HepG2 (cell line): ENCODE data around the gene SRRM4. TPM values are rescaled to one million over a fixed set of nuclear protein-coding genes. Genes with fewer than 3 reads are reported as not detected.

Source experiments
- ATAC-seq: fragments of 200-7000 bp; cut with Tn5 transposase; 3 replicates; pipeline ENCODE4 v1.9.1; 2020; ENCODE audit warnings: mild to moderate bottlenecking, moderate library complexity
- BruUV-seq: library from RNA; stranded (reverse); fragments of 400-500 nt; replicated peaks from 2 replicates; lab custom pipeline; 2021; lab: Mats Ljungman, UMichigan
- CTCF ChIA-PET: fragments of 300-600 bp; formaldehyde crosslinking; extraction: SDS; loops from one replicate; lab custom pipeline; 2021; ENCODE audit warnings: low total read pairs, inconsistent platforms, low intra/inter-chr PET ratio; lab: Yijun Ruan, JAX
- POLR2A ChIA-PET: fragments of 350-600 bp; sonication (Branson Sonifier 250); formaldehyde crosslinking; loops from one replicate; lab custom pipeline; 2020; ENCODE audit warnings: antibody characterized with exemption, inconsistent platforms; lab: Yijun Ruan, JAX
- DNase-seq: peaks from one replicate; pipeline ENCODE4 v3.0.0-alpha.2; 2015; ENCODE audit warnings: low spot score
- FAIRE-seq: peaks from 3 replicates; lab custom pipeline; 2011; peaks lifted over from hg19 to GRCh38; lab: Jason Lieb, UNC
- H2AFZ ChIP-seq: one replicate; pipeline ENCODE4 v1.6.1; 2011; ENCODE audit warnings: low read length, inconsistent platforms
- H3K27ac ChIP-seq: fragments of 300-600 bp; 3 replicates; pipeline ENCODE4 v1.8.0; 2011; ENCODE audit warnings: mixed run types, mild to moderate bottlenecking, mixed read lengths, low read length, inconsistent platforms; ENCODE audit not compliant: insufficient read depth; ENCODE audit errors: extremely low read length
- H3K27me3 ChIP-seq, 2 experiments: fragments of 200-600 bp in 1 of 2; 2 replicates in 1 of 2; 3 replicates in 1 of 2; pipeline versions ENCODE4 v1.6.0 to v1.8.0; 2011; ENCODE audit warnings: low read length in 2 of 2, mild to moderate bottlenecking in 2 of 2, moderate library complexity in 2 of 2, inconsistent platforms in 1 of 2; ENCODE audit not compliant: insufficient read depth in 2 of 2, control insufficient read depth in 1 of 2
- H3K36me3 ChIP-seq, 2 experiments: fragments of 200-600 bp in 1 of 2; replicated peaks in 1 of 2; 2 replicates in 1 of 2; 3 replicates in 1 of 2; pipeline versions ENCODE4 v1.5.1 to v1.8.0; 2011; ENCODE audit warnings: low read length in 2 of 2, inconsistent platforms in 1 of 2; ENCODE audit not compliant: insufficient read depth in 2 of 2, control insufficient read depth in 1 of 2
- H3K4me1 ChIP-seq: 2 replicates; pipeline ENCODE4 v1.5.1; 2012; ENCODE audit warnings: low read length, inconsistent platforms; ENCODE audit not compliant: insufficient read depth
- H3K4me2 ChIP-seq: 2 replicates; pipeline ENCODE4 v1.6.0; 2011; ENCODE audit warnings: low read depth, low read length, inconsistent platforms
- H3K4me3 ChIP-seq, 3 experiments: fragments of 200-600 bp in 1 of 3; sonication (generic), shearing (Covaris generic) in 1 of 3; replicated peaks in 1 of 3; 2 replicates each; pipeline ENCODE4 v1.5.1; 2011 to 2016; ENCODE audit warnings: low read length in 3 of 3, inconsistent platforms in 2 of 3, low read depth in 2 of 3, mild to moderate bottlenecking in 2 of 3, control low read depth in 1 of 3, mixed read lengths in 1 of 3; ENCODE audit not compliant: insufficient read depth in 1 of 3
- H3K79me2 ChIP-seq: one replicate; pipeline ENCODE4 v1.6.1; 2011; ENCODE audit warnings: low read length, inconsistent platforms; ENCODE audit not compliant: insufficient read depth
- H3K9ac ChIP-seq: 2 replicates; pipeline ENCODE4 v1.6.0; 2011; ENCODE audit warnings: mild to moderate bottlenecking, low read depth, low read length, inconsistent platforms; ENCODE audit not compliant: insufficient read depth
- H3K9me3 ChIP-seq: 2 replicates; pipeline ENCODE4 v1.5.1; 2012; ENCODE audit warnings: mild to moderate bottlenecking, low read length
- H4K20me1 ChIP-seq: 2 replicates; pipeline ENCODE4 v1.6.0; 2011; ENCODE audit warnings: inconsistent platforms, mild to moderate bottlenecking, low read length, moderate library complexity; ENCODE audit not compliant: insufficient read depth
- CBX1 ChIP-seq: IDR thresholded peaks from one replicate; pipeline ENCODE4 v1.6.1; 2016; ENCODE audit warnings: antibody characterized with exemption, low read depth
- JUND ChIP-seq: sonication (generic); formaldehyde crosslinking; IDR thresholded peaks from 2 replicates; pipeline ENCODE4 v1.8.0; 2022; ENCODE audit warnings: mild to moderate bottlenecking, missing genetic modification reagents
- KDM4B ChIP-seq: sonication (generic); formaldehyde crosslinking; IDR thresholded peaks from 2 replicates; pipeline ENCODE4 v1.4.0; 2020; ENCODE audit warnings: missing genetic modification reagents
- MED13 ChIP-seq: sonication (generic); formaldehyde crosslinking; IDR thresholded peaks from 2 replicates; pipeline ENCODE4 v1.5.0; 2020; ENCODE audit warnings: missing genetic modification reagents
- NFATC3 ChIP-seq: sonication (generic); formaldehyde crosslinking; IDR thresholded peaks from 2 replicates; pipeline ENCODE4 v1.5.1; 2020; ENCODE audit warnings: mild to moderate bottlenecking, missing genetic modification reagents
- PATZ1 ChIP-seq: sonication (generic); formaldehyde crosslinking; IDR thresholded peaks from 2 replicates; pipeline ENCODE4 v1.4.0; 2020; ENCODE audit warnings: missing genetic modification reagents
- SRY ChIP-seq: sonication (generic); formaldehyde crosslinking; IDR thresholded peaks from 2 replicates; pipeline ENCODE4 v1.8.0; 2022; ENCODE audit warnings: mild to moderate bottlenecking, missing genetic modification reagents
- TEAD3 ChIP-seq: optimal IDR thresholded peaks from 2 replicates; pipeline ENCODE3; 2016; ENCODE audit warnings: borderline replicate concordance
- THRA ChIP-seq: sonication (generic); formaldehyde crosslinking; IDR thresholded peaks from 2 replicates; pipeline ENCODE4 v1.4.0; 2020; ENCODE audit warnings: missing genetic modification reagents, borderline replicate concordance
- U2AF2 ChIP-seq: fragments of 200-400 bp; formaldehyde crosslinking; IDR thresholded peaks from 2 replicates; pipeline ENCODE4 v1.6.1; 2017; ENCODE audit warnings: low read depth, mild to moderate bottlenecking, low read length
- ZBTB46 ChIP-seq: sonication (generic); formaldehyde crosslinking; IDR thresholded peaks from 2 replicates; pipeline ENCODE4 v1.4.0; 2020; ENCODE audit warnings: mild to moderate bottlenecking, missing genetic modification reagents, borderline replicate concordance
- ZC3H13 ChIP-seq: sonication (generic); formaldehyde crosslinking; IDR thresholded peaks from 2 replicates; pipeline ENCODE4 v1.8.1; 2023; ENCODE audit warnings: mild to moderate bottlenecking, missing genetic modification reagents, moderate library complexity
- ZFP1 ChIP-seq: IDR thresholded peaks from 2 replicates; pipeline ENCODE4 v1.6.1; 2016
- ZNF3 ChIP-seq: IDR thresholded peaks from 2 replicates; pipeline ENCODE4 v1.7.0; 2017; ENCODE audit warnings: inconsistent platforms
- ZSCAN9 ChIP-seq: IDR thresholded peaks from 2 replicates; pipeline ENCODE4 v1.6.1; 2016; ENCODE audit warnings: borderline replicate concordance
- WGBS: methylation state at CpG from one replicate; pipeline ENCODE4 v1.1.6; 2017; ENCODE audit warnings: low lambda C conversion rate; 5-methylcytosine and 5-hydroxymethylcytosine counted together
- in situ Hi-C: cut with HindIII; loops from 2 replicates; pipeline ENCODE4 v1.10.0; 2017; ENCODE audit warnings: low pct_unique_long_range_greater_than_20kb; ENCODE audit not compliant: extremely low pct_ligation_motif_present
- intact Hi-C: fragments of 100-400 bp; cut with micrococcal nuclease; formaldehyde crosslinking; loops from one replicate; pipeline ENCODE4 v1.10.0; 2022; ENCODE audit not compliant: unreplicated experiment
- polyA plus RNA-seq, 8 experiments: library from polyadenylated mRNA; depleted of rRNA in 3 of 8; stranded (reverse) in 7 of 8; unstranded in 1 of 8; fragments of >200 nt; fragmentation: Illumina TruSeq in 4 of 8; extraction: Trizol in 4 of 8; gene quantifications; 2 replicates each; pipeline versions ENCODE4 v1.2.1 to v1.2.3, GENCODE V29; 2011 to 2016; ENCODE audit warnings: low read depth in 4 of 8, missing spikeins in 1 of 8, mixed read lengths in 1 of 8; ENCODE audit not compliant: insufficient read depth in 1 of 8
- total RNA-seq, 5 experiments: library from RNA; depleted of rRNA; stranded (reverse); fragments of >200 nt; fragmentation: Illumina TruSeq; extraction: Trizol; gene quantifications; 2 replicates each; pipeline ENCODE4 v1.2.3, GENCODE V29; 2016; ENCODE audit warnings: low read depth in 1 of 5
- TF ChIP-seq, protein P1 (sequence below), 2 experiments: fragments of 450-650 bp in 1 of 2; sonication (generic) in 1 of 2; formaldehyde crosslinking; IDR thresholded peaks; 2 replicates each; pipeline versions ENCODE4 v1.5.0 to v1.8.0; 2020 to 2022; ENCODE audit warnings: mild to moderate bottlenecking in 1 of 2, missing genetic modification reagents in 1 of 2

Gene SRRM4
- total and polyA plus RNA-seq, 2 of the 13 experiments (the other 11 are each of a cell fraction or from before 2014, with no cell fraction given): not detected

DNA sequence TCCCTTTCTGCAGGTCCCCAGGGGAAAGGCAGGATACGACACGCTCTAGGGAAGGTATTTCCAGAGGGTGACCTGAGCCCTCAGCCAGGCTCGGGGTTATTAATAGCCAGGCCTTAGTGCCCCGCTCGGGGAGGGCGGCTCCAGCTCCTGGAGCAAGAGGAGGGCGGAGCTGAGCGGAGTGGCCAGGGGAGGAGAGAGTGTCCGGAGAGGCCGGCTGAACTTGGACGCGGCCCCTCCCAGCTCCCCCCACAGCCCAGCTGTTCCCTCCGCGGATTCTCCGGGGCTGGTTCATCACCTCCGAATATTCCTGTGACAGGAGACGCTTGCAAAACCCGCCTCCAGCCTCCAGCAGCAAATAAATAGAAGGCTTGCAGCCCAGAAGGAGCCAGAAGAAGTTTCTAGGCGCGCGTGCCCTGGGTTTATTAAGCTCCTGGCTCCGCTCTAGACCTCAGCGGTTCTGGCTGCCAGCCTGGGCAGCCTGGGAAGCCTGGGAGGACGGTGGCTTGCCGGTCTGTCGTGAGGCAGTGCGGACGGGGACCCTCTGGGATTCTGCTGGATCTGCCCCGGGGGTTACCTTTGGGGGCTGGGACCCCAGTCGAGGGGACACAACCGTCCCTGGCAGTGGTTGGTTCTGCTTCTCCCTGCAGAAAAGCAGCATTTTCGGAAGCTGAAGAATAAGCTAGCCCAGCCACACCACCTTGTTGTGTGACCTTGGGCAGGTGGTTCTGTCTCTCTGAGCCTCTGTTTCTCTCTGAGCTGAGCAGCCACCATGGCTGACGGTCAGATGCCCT is 197.4 kb downstream of the SRRM4 start, which contains the start of gene HSPB8:
Gene HSPB8, plus strand, starts transcription at position 388 of the 791 bp plus-strand sequence. Its CDS starts 382 bp downstream, at position 770.
- FAIRE-seq (no peak), DNase-seq (peak; percentile 21), ATAC-seq (peak; percentile 79)
- 5% methylated on average over 12 of the region's 33 CpGs for WGBS
- Histone ChIP-seq H3K9ac (no peak within 1 kb of the TSS), H3K4me2 (peak within 1 kb of the TSS; percentile 42; the same call in 1 of the 2 replicates), H4K20me1 (no peaks in the 10 kb centered on the region), H3K36me3 (no peaks in the 10 kb centered on the region), H2AFZ (no peak within 1 kb of the TSS), H3K9me3 (no peaks in the 10 kb centered on the region), H3K4me3 (peak within 1 kb of the TSS in 1 of 3 experiments; percentile 31; a peak in 1 of 6 replicates), H3K4me1 (peaks cover 17% of the 10 kb centered on the region; the same call in 1 of the 2 replicates), H3K27me3 (peaks cover 0 to 17% of the 10 kb centered on the region in 2 experiments; a peak in 3 of 5 replicates), H3K79me2 (no peaks in the 10 kb centered on the region), H3K27ac (no peak within 1 kb of the TSS)
- in situ Hi-C loops (no loop called here), intact Hi-C loops (no loop called here)
- POLR2A ChIA-PET: no interaction called here
- no TSS peak for BruUV-seq
- CTCF ChIA-PET: no interaction called here
- TF ChIP-seq THRA (no peak), ZFP1 (CRISPR knock-in tag) (no peak), PATZ1 (CRISPR knock-in tag) (0 out of 2 replicates have a peak, but pooled peaks have one; percentile 10), ZSCAN9 (no peak), TEAD3 (CRISPR knock-in tag) (peak; percentile 0), KDM4B (CRISPR knock-in tag) (no peak), U2AF2 (no peak), NFATC3 (no peak), CBX1 (no peak), ZC3H13 (CRISPR knock-in tag) (no peak), ZNF3 (CRISPR knock-in tag) (no peak), MED13 (no peak), SRY (no peak), JUND (no peak), ZBTB46 (CRISPR knock-in tag) (no peak)
- TF ChIP-seq, protein P1, sequence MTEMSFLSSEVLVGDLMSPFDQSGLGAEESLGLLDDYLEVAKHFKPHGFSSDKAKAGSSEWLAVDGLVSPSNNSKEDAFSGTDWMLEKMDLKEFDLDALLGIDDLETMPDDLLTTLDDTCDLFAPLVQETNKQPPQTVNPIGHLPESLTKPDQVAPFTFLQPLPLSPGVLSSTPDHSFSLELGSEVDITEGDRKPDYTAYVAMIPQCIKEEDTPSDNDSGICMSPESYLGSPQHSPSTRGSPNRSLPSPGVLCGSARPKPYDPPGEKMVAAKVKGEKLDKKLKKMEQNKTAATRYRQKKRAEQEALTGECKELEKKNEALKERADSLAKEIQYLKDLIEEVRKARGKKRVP (CRISPR knock-in tag; IDR thresholded peaks at IDR 0.05): no peak
